KOPT-K1 (cell line): ENCODE data around the gene ZNF317.

Experiments
- H3K27ac ChIP-seq: fragments of 200-600 bp; sonication (generic); 2 replicates; pipeline ENCODE4 v1.5.1; 2016; ENCODE audit warnings: antibody characterized with exemption, mild to moderate bottlenecking, low read depth, low read length; ENCODE audit not compliant: poor library complexity, severe bottlenecking
- H3K36me3 ChIP-seq: fragments of 200-600 bp; sonication (generic); 2 replicates; pipeline ENCODE4 v1.5.1; 2017; ENCODE audit warnings: antibody characterized with exemption, mild to moderate bottlenecking, low read length, moderate library complexity; ENCODE audit not compliant: insufficient read depth
- H3K9me3 ChIP-seq: fragments of 200-600 bp; sonication (generic); 2 replicates; pipeline ENCODE4 v1.5.1; 2017; ENCODE audit warnings: antibody characterized with exemption, low read length, mild to moderate bottlenecking; ENCODE audit not compliant: insufficient read depth, poor library complexity, severe bottlenecking

ZNF317 gene

DNA sequence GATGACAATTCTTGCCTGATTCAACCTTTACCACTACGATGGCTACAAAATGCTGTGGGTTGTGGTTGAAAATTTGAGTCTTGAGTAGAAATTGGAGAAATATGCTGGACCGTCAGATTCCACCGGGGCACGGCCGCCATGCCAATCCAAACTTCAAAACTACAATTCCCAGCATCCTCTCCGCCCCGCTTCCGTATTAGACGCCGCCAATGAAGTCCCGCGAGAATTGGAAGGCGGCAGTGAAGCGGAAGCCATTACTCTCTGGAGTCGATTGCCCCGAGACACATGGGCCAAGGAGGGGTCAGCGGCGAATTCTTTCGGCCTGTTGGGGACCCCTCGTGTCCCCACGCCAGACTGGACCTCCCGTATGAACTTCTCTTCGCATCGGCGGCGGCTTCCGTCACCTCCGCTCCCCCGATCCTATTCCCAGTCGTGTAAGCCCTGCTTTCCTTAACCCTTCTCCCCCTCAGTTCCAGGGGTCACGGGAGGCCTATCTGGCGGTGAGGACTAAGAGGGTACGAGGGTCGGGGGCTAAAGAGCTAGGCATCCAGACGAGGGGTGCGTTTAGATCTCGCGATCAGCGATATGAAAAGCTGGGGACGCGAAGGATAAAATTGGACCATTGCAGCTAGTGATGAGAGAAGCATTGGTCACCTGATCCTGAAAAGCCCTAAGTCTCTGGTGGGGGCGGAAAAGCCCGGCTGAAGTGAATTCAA, at the start of gene ZNF317:
Gene ZNF317, plus strand, starts transcription at position 239 of the 716 bp plus-strand sequence. CDS start 15,620 bp downstream, outside the sequence.
- Histone ChIP-seq H3K9me3 (peaks cover 30% of the 10 kb centered on the region), H3K36me3 (peaks cover 38% of the 10 kb centered on the region), H3K27ac (peak within 1 kb of the TSS; percentile 85)

GRCh38 chr19:9107375-9107774, 32.8 kb upstream of the ZNF317 start, which contains the start of gene OR7G2:
Gene OR7G2 (minus strand): TSS chr19:9107475. CDS start chr19:9103243, 4,232 bp downstream.
- Histone ChIP-seq H3K27ac (no peak within 1 kb of the TSS), H3K9me3 (no peaks in the 10 kb centered on the region), H3K36me3 (no peaks in the 10 kb centered on the region)

- H3K27ac ChIP-seq = no peak overlapping the region
- H3K9me3 ChIP-seq = no peaks in the 10 kb centered on the region
- H3K36me3 ChIP-seq = no peaks in the 10 kb centered on the region
Measured at GRCh38 chr19:9109959-9110358, 30.2 kb upstream of the ZNF317 start.

DNA sequence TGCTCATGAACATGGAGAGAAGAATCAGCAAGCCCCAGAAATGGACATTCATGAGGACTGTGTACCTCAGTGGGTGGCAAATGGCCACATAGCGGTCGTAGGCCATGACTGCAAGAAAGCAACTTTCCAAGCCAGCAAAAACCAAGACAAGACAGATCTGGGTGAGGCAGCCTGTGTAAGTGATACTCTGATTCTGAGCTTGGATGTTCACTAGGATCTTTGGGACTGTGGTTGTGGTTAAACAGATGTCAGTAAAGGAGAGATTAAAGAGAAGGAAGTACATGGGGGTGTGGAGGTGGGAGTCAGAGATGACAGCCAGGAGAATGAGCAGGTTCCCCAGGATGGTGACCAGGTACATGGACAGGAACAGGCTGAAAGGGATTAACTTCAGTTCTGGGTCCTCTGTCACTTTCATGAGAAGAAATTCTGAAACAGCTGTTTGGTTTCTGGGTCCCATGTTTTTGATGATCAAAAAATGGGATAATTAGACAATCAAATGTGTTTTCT, 24.8 kb upstream of the ZNF317 start, which contains the start of gene OR7G1:
Gene OR7G1, minus strand, starts transcription at position 457 of the 507 bp plus-strand sequence. Its CDS starts 0 bp downstream, at position 457.
- H3K9me3 ChIP-seq = no peaks in the 10 kb centered on the region
- H3K36me3 ChIP-seq = no peaks in the 10 kb centered on the region
- no peak within 1 kb of the TSS for H3K27ac ChIP-seq

GRCh38 chr19:9116547-9116946, 23.6 kb upstream of the ZNF317 start:
- H3K9me3 ChIP-seq = no peaks in the 10 kb centered on the region
- H3K27ac ChIP-seq = no peak overlapping the region
- no peaks in the 10 kb centered on the region for H3K36me3 ChIP-seq

- Histone ChIP-seq H3K27ac (no peak within 1 kb of the TSS), H3K36me3 (no peaks in the 10 kb centered on the region), H3K9me3 (no peaks in the 10 kb centered on the region)
Measured at GRCh38 chr19:9126900-9127405, 13.2 kb upstream of the ZNF317 start, which contains the start of gene OR7G3. Gene OR7G3 (minus strand): TSS chr19:9126950. CDS start chr19:9126950, 0 bp downstream.

- H3K9me3 ChIP-seq = no peaks in the 10 kb centered on the region
- H3K36me3 ChIP-seq = no peaks in the 10 kb centered on the region
- no peak overlapping the region for H3K27ac ChIP-seq
Measured at GRCh38 chr19:9128171-9128570, 12.0 kb upstream of the ZNF317 start.

DNA sequence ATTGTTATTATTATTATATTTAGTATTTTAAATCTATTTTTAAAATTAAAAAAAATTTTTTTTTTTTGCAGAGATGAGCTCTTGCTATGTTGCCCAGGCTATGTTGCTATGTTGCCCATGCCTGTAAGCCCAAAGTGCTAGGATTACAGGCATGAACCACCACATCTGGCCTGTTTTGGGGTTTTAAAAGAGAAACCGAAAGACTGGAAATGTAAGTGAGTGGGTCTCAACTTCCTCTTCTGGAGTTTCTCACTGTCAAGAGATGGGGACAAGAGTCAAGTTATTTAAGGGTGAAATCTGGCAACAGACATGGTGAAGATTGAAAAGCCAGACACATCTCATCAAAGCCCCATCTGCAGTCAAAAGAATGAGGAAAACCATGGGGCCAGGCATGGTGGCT, 9.2 kb upstream of the ZNF317 start:
- Histone ChIP-seq H3K27ac (peak overlapping the region; percentile 26), H3K36me3 (no peaks in the 10 kb centered on the region), H3K9me3 (no peaks in the 10 kb centered on the region)

DNA sequence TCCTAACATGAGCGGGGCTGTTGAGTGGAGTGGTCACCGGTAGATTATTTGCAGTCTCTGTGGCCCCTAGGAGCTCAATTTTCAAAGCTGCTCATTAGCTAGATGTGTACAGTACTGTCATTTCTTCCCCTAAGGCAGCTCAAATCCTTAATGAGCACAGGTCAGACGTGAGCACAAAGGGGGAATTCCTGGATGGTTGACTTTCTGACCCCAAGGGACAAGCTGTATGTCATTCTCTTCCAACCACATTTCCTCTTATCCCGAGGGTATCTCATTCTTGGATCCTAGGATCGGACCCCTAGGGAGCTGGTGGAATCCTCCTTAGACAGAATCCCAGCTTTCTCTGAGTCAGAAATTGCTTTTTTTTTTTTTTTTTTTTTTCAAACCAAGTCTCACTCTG, 7.8 kb upstream of the ZNF317 start:
- Histone ChIP-seq H3K27ac (no peak overlapping the region), H3K36me3 (no peaks in the 10 kb centered on the region), H3K9me3 (no peaks in the 10 kb centered on the region)

- Histone ChIP-seq H3K36me3 (peaks cover 32% of the 10 kb centered on the region), H3K27ac (peak overlapping the region; percentile 85), H3K9me3 (peaks cover 24% of the 10 kb centered on the region)
Measured at GRCh38 chr19:9139609-9140158, 513 bp upstream of the ZNF317 start.

DNA sequence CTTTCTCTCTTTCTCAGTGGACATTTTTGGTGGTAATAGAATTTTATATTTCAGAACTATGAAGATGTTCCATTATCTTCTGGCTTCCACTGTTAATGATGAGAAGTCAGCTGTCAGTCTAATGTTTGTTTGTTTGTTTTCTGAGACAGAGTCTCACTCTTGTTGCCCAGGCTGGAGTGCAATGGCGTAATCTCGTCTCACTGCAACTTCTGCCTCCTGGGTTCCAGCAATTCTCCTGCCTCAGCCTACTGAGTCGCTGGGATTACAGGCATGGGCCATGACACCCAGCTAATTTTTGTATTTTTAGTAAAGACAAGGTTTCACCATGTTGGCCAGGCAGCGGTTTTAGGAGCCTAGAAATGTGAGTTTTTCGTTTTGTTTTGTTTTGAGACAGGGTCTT, 4.7 kb downstream of the ZNF317 start:
- Histone ChIP-seq H3K9me3 (peaks cover 73% of the 10 kb centered on the region), H3K36me3 (peaks cover 79% of the 10 kb centered on the region)

DNA sequence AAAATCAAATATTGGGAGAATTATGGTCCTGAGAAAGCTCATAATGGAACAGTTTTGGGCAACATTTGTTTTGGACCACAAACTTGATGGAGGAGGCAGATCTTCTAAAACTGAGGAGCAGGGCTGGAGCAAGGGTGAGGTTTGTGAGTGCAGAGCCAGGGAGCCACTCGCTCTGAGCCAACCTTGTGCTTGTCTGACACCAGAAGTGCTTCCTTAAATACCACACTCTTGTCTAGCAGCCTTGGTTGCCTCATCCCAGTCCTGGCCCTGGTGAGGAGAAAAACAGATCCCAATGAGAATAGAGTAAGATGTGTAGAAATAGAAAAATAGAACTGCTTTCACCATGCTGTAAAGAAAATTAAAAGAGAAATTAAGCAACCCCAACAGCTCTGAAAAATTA, 6.7 kb downstream of the ZNF317 start:
- Histone ChIP-seq H3K27ac (no peak overlapping the region), H3K9me3 (peaks cover 92% of the 10 kb centered on the region), H3K36me3 (peaks cover 95% of the 10 kb centered on the region)

More for the DNA sequence above, 4.7 kb downstream of the ZNF317 start:
- H3K27ac ChIP-seq = no peak overlapping the region

- peaks cover 95% of the 10 kb centered on the region for H3K36me3 ChIP-seq
- H3K27ac ChIP-seq = no peak overlapping the region
- H3K9me3 ChIP-seq = peaks cover 90% of the 10 kb centered on the region
Measured at GRCh38 chr19:9148697-9149096, 8.5 kb downstream of the ZNF317 start.

DNA sequence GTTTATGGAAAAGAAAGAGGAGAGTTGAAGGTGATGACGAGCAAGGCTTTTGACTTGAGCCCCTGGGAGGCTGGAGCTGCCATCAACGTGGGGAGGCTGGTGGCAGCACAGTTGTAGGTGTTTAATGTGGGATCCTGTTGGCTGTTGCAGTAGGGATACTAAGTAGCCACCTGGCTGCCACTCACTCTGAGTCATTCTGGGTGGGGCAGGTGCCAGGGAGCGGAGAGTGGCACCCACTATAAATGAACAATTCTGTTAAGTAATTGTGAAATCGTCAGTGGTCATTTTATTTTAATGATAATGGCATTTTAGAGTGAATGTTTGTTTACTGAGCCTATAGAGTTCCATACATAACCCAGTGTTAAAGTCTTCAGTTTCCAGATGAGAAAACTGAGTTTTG, 9.8 kb downstream of the ZNF317 start:
- Histone ChIP-seq H3K27ac (no peak overlapping the region), H3K9me3 (peaks cover 77% of the 10 kb centered on the region), H3K36me3 (peaks cover 93% of the 10 kb centered on the region)

DNA sequence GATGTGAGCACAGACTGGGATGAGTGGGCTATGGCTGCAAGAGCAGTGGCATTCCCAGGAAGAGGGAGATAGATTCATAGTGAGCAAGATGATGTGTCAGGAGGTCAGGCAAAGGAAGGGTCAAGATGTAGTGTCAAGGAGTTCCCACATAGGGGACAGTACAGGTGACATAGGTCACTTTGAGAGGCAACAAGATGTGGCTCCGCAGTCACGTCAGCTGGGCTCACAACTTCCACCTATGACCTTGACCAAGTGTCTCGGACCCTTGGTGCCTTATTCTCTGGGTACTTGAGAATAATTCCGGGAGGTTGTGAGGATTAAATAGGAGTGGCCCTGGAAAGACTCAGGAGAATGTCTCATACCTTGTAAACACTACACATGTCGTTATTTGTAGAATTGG, 10.5 kb downstream of the ZNF317 start:
- peaks cover 70% of the 10 kb centered on the region for H3K9me3 ChIP-seq
- H3K27ac ChIP-seq = no peak overlapping the region
- H3K36me3 ChIP-seq = peaks cover 93% of the 10 kb centered on the region
